ENCODE results near the gene COX6B2. TPM values are rescaled to one million over a fixed set of nuclear protein-coding genes. Genes with fewer than 3 reads are reported as not detected.

COX6B2 gene
- total and polyA plus RNA-seq, 2 of the 8 experiments (the other 6 are each of a cell fraction or from before 2014, with no cell fraction given), result 4.9 to 6.4 TPM

DNA sequence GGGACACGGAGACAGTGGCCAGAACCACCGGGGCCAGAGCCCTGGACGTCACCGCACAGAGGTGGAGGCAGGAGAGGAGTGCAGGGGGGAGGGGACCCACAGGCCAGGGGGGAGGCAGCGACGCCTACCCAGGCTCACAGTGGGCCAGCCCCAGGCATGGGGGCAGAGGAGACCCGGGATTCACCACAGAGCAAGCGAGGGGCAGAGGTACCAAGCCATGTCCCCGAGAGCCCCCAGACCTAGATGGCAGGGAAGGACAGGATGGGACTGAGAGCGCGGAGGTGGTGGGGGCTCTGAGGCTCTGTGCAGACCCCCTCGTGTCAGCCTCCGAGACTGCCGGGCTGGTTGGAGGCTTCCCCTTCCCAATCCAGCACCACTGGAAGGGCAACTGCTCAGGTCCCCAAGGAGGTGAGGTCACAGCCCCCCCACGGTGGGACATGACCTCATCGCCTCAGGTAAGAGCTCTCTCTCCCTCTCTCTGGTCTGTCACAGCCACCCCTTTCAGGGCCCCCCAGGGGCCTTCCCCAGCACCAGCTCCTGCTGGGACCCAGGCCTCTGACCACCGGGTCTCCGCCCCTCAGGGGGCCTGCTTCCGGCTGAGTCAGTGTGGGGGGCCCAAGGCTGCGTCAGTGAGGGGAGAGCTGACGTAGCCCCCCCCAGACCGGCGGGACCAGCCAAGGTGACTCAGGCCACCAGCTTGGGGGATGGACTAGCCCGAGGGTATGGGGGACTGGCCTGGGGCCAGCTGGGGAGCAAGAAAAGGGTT lies 18.0 kb upstream of the COX6B2 start:
- Histone ChIP-seq H3K4me1 (replicated peaks in 1 of 4; ENCODE audit: control insufficient read depth in 3 of 4, insufficient read depth in 4 of 4, low read length in 3 of 4) (peaks cover 5 to 47% (median 39%) of the 10 kb centered on the region in 4 experiments), H2BK120ac (replicated peaks; ENCODE audit: low read depth, low read length) (no peak overlapping the region), H3K4me2 (ENCODE audit: insufficient read depth in 1 of 2, low read depth in 2 of 2, low read length in 2 of 2) (no peak overlapping the region), H3K27me3 (replicated peaks in 1 of 4; ENCODE audit: control insufficient read depth in 3 of 4, extremely low read depth in 1 of 4, insufficient read depth in 3 of 4, low read length in 3 of 4) (peaks cover 16 to 54% (median 43%) of the 10 kb centered on the region in 4 experiments), H3K79me2 (ENCODE audit: control insufficient read depth in 1 of 2, insufficient read depth in 2 of 2, low read length in 2 of 2) (no peaks in the 10 kb centered on the region), H3K14ac (ENCODE audit: insufficient read length) (no peak overlapping the region), H2BK5ac (ENCODE audit: low read depth, low read length) (no peak overlapping the region), H3K36me3 (ENCODE audit: control insufficient read depth in 2 of 4, insufficient read depth in 4 of 4, low read length in 3 of 4) (no peaks in the 10 kb centered on the region), H4K8ac (ENCODE audit: extremely low read depth, insufficient read depth, low read length) (no peak overlapping the region; the same call in 1 of the 2 replicates), H4K20me1 (replicated peaks in 1 of 2; ENCODE audit: control insufficient read depth in 1 of 2, insufficient read depth in 2 of 2, low read length in 2 of 2) (no peaks in the 10 kb centered on the region), H3K18ac (ENCODE audit: extremely low read depth, low read length) (peak overlapping the region; percentile 81), H3K9me3 (ENCODE audit: insufficient read depth in 2 of 2, low read depth in 1 of 2, low read length in 1 of 2) (no peaks in the 10 kb centered on the region), H2AK5ac (ENCODE audit: low read depth, low read length) (peak overlapping the region; percentile 24), H3K27ac (ENCODE audit: low read depth, low read length) (no peak overlapping the region), H3K79me1 (ENCODE audit: low read depth, low read length) (no peaks in the 10 kb centered on the region), H3K4me3 (ENCODE audit: extremely low read depth in 1 of 4, insufficient read depth in 2 of 4, low read depth in 3 of 4, low read length in 4 of 4) (no peak overlapping the region), H3K23ac (ENCODE audit: insufficient read length) (no peak overlapping the region), H3K23me2 (ENCODE audit: low read depth, low read length) (peaks cover 19% of the 10 kb centered on the region; the same call in 1 of the 2 replicates), H2BK15ac (ENCODE audit: low read length) (no peak overlapping the region), H2BK20ac (ENCODE audit: low read length) (peak overlapping the region; percentile 52; the same call in 1 of the 2 replicates), H3K4ac (replicated peaks; ENCODE audit: insufficient read length, low read depth, low read length) (no peak overlapping the region), H3K56ac (replicated peaks; ENCODE audit: insufficient read length, low read depth, low read length) (no peak overlapping the region), H2AFZ (ENCODE audit: low read length) (no peak overlapping the region), H2BK12ac (ENCODE audit: low read depth, low read length) (peak overlapping the region; percentile 85; the same call in 1 of the 2 replicates), H4K5ac (ENCODE audit: insufficient read length, low read depth, low read length) (no peak overlapping the region), H3K9ac (replicated peaks in 1 of 4; ENCODE audit: extremely low read depth in 1 of 4, low read depth in 3 of 4, low read length in 3 of 4) (no peak overlapping the region), H4K91ac (replicated peaks; ENCODE audit: insufficient read length, low read length) (no peak overlapping the region)
- no peak for DNase-seq (ENCODE audit: low read depth in 1 of 2, low spot score in 2 of 2)
- TF ChIP-seq JUND (IDR thresholded peaks at IDR 0.05; ENCODE audit: low read length) (0 out of 2 replicates have a peak, but pooled peaks have one; percentile 14), TBP (IDR thresholded peaks at IDR 0.05; ENCODE audit: low read depth, low read length) (no peak)
- CTCF ChIA-PET (ENCODE audit: partially characterized antibody), result interaction anchor here (0.6 to 2.0 kb wide), 9 partner anchors 10 to 204 kb away, joined by 3 to 6 read pairs (median 3); partner anchors contain the start of genes GARIN5B and TMEM238
- POLR2A ChIA-PET (ENCODE audit: partially characterized antibody), result interaction anchor here (0.6 to 7.1 kb wide), 11 partner anchors 11 to 71 kb away, joined by 3 to 58 read pairs (median 3); partner anchors contain the start of genes COX6B2, KMT5C, RPL28 and TMEM238
- WGBS, 2 experiments (ENCODE audit: extremely low coverage in 1 of 2, insufficient coverage in 1 of 2, insufficient read length in 1 of 2, insufficient replicate concordance in 2 of 2, low coverage in 1 of 2, low lambda C conversion rate in 2 of 2, missing lambda C conversion rate in 1 of 2), result 68% methylated on average over 17 of the region's 24 CpGs; no CpG with 5 or more reads in 1 of the 2 experiments
- FAIRE-seq, result no peak

Data from H1 (cell line).